ENCODE results near the gene DNAJC11.

DNAJC11 gene

DNA sequence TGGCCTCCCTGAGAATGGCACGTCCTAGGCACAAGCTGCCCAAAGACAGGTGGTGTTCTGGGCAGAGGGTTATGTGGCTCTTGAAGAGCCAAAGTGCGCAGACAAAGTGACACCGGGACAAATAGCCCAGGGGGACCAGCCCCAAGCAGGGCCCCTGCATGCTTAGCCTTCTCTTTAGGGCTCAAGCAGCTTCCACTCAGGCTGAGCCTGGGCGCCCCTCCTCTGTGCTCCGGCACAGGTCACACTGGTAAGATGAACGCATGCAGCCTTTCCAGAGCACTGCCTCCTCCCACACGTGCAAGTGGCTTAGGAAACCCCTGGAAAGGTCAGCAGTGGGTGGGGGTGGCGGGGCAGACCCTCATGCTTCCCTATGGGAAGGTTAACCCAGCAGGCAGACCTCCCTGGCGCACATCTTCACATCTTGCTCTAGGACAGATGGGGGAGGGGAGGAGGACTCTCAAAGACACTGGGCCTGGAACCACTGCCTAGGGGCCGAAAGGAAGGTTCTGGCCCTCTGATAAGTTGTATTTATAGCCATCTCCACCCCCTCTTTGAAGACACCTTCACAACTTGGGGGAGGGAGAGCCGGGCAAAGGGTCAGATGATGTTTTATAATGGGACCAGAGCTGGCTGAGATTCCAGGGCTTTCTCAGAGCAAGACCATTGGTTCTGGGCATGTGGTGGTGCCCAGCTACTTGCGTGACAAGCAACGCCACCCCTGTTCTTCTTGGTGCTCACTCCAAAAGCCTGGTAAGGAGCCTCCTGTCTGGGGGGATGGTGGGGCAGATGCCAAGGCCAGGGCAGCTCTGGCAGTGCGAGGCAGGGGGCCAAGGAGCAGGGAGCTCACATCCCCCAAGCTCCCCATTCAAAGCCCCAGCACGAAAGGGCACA lies 104.5 kb downstream of the DNAJC11 start:
- no peak for DNase-seq

DNA sequence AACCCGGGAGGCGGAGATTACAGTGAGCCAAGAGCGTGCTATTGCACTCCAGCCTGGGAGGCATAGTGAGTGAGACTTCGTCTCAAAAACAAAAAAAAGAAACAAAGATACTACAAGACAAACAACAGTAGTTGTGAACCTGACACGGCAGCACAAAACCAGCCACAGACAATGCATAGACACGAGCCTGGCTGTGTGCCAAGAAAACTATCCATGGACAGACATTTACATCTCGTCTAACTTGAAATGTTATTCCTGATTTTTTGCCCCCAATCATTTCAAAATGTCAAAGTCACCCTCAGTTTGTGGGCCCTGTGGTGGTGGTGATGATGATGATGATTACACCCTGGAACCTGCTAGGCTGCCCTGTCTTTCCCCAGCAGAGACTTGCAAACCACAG lies 105.3 kb downstream of the DNAJC11 start:
- no peak for DNase-seq

DNA sequence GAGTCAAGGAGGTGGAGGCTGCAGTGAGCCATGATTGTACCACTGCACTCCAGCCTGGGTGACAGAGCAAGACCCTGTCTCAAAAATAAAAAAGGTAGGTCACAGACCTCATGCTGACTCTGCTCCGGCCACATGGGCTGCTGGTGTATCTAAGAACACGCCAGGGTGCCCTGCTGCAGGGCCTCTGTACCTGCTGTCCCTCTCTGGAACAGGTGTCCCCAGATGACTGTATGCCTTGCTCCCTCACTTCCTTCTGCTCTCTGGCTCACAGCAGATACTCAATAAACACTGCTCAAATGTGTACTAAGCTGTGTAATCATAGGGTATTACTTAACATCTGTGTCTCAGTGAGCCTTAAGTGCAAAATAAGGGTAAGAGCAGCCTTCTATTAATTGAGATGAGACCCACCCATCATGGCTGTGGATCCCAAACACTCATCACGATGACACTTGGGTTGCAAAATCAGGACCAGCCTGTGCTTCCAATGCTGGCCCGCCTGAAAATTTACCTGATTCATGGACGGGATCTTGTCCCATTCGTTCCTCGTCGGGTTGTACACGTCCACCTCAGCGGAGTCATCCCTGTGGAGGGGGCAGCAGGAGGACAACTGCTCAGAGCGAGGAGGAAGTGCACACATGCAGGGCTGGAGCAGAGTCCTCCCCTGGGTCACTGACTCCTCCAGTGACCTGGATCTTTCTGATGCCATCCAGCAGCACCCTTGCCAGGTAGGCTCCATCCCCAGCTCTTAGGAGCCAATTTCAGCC lies 106.5 kb downstream of the DNAJC11 start:
- DNase-seq: no peak

DNA sequence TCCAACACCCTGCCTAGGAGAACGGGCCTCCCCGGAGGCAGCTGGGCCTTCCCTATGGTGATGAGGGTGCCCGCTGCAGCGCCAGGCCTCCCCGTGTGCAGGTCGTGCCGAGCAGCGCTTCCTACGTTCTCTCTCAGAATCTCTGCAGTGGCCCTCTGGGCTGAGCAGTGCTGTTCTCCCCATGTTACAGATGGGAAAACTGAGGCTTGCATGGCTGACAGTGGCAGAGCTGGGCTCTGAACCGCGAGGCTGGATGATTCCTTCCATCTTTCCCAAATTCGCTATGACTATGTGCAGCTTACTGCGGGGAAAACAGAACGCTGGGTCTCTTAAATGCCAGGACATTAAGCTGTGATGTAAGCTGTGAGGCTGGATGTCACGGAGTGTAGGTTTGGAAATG lies 107.8 kb downstream of the DNAJC11 start:
- DNase-seq: no peak

DNA sequence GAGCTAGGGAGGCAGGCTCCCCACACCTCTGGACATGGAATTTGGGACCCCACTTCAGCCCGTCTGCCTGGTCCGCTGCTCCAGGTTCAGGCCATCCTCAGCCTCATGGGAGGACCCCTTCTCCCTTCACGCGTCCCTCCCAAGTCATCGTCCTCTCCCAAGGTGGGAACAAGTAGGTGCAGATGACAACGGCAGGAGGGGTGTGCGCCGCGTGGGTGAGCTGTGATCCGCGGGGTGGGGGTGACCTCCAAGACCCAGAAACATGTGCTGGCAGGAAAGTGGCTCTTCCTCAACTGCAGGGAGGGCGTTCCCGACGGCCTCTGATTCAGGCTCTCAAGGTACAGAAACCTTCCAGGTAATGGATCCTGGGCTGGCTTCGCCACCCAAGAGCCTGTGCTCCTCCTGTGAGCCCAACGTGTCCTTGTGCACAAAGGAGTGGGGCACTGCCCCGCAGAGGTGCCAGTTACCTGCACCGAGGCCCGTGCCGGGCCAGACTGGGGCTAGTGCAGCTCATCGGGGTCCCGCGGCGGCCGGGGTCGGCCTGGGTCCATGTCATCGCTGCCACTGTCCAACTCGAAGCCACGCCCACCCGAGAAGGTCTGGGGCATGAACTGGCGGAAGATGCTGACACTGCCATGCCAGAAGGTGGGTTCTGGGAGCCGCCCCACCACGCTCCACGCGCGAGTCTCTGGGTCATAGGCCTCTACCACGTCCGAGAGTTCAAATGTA lies 108.6 kb downstream of the DNAJC11 start:
- DNase-seq: no peak

DNA sequence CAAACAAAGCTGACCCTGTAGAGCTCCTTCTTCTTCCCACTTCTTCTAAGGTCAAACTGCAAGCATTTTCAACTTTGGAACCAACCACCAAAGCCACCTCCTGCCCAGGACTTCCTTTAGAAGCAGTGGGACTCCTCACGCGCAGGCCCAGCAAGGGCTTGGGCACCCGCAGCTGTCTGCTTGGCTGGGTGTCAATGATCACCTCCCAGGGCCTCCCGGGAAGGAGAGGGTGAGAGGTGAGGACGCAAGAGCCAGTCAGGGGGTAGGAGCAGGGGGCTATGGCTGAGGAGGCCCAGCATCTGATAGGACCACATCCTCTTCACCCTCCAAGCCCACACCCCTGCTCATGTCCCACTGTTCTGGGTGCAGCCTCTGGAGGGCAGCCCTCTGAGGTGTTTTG lies 109.2 kb downstream of the DNAJC11 start:
- DNase-seq: no peak

DNA sequence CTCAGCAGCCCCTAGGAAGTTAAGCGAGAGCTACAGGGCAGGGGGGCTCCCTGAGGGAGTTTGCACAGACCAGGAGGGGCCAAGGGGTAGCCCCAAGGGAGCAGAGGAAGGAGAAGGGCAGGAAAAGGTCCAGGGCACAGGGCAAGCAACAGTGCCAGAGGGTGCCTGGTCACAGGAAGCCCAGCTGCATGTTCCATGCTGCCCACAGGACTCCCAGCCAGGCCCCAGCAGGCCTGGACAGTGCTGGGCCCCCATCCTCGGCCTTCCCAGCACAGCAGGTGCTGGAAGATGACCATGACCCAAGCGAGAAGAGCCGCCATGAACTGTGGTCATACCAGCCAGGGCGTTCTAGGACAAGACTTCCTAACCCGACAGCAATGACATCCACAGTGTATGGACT lies 110.0 kb downstream of the DNAJC11 start:
- DNase-seq: no peak

DNA sequence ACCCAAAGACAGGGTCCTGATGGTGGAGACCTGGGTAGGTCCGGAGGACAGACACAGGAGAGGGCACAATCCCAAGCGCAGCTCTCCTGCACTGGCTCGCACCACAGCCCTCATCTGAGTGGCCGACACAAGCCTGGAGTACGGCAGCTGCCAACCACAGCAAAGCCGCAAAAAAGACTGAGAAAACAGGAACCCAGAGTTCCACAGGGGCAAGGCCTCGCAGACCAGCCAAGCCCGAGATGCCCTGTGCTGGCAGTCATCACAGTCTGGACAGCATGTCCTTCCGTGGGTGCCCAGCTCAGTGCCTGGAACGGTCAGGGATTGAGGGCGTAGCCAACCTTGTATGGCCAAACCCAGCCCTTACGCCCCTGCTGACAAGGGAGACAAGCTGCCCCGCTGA lies 110.4 kb downstream of the DNAJC11 start:
- no peak for DNase-seq

DNA sequence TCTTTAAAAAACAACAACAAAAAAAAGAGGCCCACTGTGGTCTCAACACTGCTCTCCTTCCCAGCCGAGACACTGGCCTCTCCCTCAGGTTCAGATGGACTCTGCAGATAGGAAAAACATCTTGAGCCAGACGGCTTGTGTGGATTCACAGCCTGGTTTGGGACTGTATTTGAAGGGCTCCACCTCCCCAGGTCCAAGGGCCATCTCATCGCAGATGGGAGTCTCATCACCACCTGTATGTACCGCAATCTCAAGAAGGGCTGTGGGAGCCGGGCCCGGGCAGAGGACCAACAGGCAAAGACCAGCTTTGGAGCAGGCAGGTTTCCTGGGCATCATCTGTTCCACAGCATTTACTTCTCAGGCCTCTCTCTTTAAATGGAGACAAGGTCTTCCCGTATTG lies 111.6 kb downstream of the DNAJC11 start:
- no peak for DNase-seq

DNA sequence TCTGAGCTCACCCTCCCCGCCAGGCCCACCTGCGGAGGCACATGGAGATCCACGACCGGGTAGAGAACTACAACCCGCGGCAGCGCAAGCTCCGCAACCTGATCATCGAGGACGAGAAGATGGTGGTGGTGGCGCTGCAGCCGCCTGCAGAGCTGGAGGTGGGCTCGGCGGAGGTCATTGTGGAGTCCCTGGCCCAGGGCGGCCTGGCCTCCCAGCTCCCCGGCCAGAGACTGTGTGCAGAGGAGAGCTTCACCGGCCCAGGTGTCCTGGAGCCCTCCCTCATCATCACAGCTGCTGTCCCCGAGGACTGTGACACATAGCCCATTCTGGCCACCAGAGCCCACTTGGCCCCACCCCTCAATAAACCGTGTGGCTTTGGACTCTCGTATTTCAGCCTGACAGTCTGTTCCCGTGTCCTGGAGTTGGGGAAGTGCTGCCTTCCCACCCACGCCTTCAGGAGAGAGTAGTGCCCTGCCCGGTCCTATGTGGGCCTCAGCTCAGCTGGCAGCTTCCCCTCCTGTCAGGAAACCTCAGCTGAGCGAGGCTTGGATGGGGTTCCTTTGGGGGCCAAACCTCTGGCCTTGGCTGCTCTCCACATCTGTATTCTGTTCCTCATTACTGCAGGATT lies 112.6 kb downstream of the DNAJC11 start:
- no peak for DNase-seq

DNA sequence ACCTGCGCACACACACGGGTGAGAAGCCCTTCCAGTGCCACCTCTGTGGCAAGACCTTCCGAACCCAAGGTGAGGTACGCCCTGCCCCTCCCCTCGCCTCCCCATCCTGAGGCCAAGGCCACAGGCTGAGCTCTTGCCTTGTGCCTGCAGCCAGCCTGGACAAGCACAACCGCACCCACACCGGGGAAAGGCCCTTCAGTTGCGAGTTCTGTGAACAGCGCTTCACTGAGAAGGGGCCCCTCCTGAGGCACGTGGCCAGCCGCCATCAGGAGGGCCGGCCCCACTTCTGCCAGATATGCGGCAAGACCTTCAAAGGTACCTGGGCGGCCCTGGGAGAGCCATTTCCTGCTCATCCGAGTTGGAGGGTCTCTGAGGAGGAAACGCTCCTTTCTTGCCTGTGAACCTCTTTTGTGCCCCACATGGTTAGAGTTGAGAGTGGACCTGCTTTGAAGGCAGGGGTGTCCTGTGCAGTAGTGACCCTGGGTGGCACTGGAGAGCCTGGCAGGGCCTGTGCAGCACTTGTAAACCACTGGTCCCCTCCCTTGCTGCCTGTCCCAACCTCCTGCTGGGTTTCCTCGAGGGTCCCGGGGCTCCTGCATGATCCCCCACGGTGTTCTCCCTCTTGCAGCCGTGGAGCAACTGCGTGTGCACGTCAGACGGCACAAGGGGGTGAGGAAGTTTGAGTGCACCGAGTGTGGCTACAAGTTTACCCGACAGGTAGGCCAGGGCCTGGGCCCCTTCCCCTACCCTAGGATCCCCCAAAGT lies 113.3 kb downstream of the DNAJC11 start:
- DNase-seq: no peak

DNA sequence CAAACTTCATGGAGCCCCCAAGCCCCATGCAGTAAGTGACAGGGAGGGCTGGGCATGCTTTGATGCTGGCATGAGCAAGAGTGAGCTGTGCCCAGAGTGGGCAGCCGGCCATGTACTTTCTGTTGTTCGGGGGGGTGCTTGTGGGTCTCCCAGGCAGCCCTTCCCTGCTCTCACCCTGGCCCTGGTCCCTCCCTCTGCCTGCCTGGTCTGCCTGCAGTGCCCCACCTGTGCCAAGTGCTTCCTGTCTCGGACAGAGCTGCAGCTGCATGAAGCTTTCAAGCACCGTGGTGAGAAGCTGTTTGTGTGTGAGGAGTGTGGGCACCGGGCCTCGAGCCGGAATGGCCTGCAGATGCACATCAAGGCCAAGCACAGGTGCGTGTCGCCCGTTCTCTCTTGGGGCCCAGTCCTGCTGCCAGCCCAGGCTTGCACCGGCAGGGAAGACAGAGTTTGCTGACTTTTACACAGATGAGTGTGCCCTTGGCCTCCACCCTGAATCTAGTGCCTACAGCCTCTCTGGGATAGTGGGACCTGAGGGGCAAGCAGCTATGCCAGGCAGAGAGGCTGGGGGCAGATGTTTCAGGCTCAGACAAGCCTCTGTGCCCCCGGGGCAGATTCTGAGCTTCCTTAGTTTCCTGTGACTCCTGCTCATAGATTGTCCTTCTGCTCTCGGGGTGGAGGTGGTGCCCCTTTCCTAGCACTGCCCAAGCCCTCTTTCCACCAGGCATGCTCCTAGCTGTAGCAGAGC lies 114.2 kb downstream of the DNAJC11 start:
- DNase-seq: peak in 1 of 2 experiments; percentile 30

DNA sequence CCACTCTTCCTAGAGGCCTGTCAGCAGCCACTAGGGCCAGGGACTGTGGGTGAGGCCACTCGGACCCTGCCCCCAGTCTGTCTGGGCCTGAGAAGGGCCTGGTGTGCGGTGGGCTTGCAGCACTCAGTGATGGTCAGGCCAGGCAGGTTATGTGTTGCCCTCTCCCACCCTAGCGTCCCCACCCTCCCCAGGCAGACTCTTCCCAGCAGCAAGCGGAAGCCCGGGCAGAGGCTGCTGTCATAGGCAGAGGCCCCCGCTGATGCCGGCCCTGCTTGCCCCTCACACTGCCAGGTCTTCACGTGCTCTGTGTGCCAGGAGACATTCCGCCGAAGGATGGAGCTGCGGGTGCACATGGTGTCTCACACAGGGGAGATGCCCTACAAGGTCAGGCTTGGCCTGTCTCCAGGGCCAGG lies 115.2 kb downstream of the DNAJC11 start:
- DNase-seq: no peak

DNA sequence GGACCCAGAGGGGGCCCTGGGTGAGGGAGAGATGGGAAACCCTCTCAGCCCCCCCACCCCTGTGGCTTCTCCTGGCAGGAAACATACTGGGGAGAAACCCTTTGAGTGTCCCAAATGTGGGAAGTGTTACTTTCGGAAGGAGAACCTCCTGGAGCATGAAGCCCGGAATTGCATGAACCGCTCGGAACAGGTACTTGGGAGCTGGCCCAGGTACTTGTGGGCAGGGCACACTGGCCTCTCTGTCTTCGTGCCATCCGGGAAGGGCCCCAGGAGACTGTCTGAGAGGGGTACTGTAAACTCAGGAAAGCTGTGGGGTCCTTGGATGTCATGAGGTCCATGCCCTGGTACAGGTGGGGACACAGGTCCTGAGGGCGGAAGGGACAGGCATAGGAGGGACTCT lies 115.8 kb downstream of the DNAJC11 start:
- DNase-seq: no peak

DNA sequence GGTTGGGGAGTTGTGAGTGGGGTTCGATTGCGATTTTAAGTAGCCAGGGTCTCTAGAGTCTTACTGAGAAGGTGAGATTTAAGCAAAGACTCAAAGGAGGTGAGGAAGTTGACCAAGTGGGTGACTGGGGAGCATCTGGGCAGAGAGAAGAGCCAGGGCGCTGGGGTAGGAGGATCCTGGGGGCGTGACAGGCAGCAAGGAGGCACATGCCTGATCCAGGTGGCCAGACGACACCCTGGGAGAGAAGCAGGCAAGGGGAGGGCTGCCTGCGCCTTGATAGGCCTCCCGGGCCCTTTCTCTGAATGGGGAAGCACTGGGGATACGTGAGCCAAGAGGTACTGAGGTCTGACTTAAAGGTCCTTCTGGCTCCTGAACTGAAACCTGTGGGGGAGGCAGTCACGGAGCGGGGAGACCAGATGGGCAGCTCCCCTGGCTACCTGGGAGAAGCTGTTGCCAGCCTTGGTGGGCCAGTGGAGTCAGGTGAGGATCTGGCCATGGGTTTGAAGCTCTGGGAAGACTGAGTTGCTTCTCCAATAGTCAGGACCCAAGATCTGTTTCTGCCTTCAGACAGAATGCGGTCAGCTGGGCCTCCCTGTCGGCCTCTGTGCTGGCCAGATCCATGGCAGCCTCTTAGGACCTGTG lies 116.4 kb downstream of the DNAJC11 start:
- DNase-seq: no peak

Data from NCI-H446 (cell line).